ENCODE measurements around the gene UNC79.
"Not testable (repeated sequence)": the region's sequence is repeated elsewhere in the genome, so short reads cannot be mapped to it uniquely, and the experiment has no call there.

UNC79 gene

GRCh38 chr14:93430315-93431035 lies at the start of gene UNC79:
UNC79 (plus strand) TSS chr14:93430939; CDS start chr14:93431030, 91 bp downstream.
- peak; percentile 77 for DNase-seq (ENCODE audit: low spot score)

GRCh38 chr14:93381644-93382043 lies 49.1 kb upstream of the UNC79 start:
- DNase-seq (ENCODE audit: low spot score): no peak

GRCh38 chr14:93384256-93384655 lies 46.5 kb upstream of the UNC79 start:
- DNase-seq (ENCODE audit: low spot score): peak; percentile 82

- no peak for DNase-seq (ENCODE audit: low spot score)
Measured at GRCh38 chr14:93395231-93395630, 35.5 kb upstream of the UNC79 start.

GRCh38 chr14:93396456-93396855 lies 34.3 kb upstream of the UNC79 start:
- no peak for DNase-seq (ENCODE audit: low spot score)

- no peak for DNase-seq (ENCODE audit: low spot score)
Measured at GRCh38 chr14:93398491-93398890, 32.2 kb upstream of the UNC79 start.

- DNase-seq (ENCODE audit: low spot score): no peak
Measured at GRCh38 chr14:93402951-93403350, 27.8 kb upstream of the UNC79 start.

GRCh38 chr14:93410021-93410420 lies 20.7 kb upstream of the UNC79 start:
- no peak for DNase-seq (ENCODE audit: low spot score)

- no peak for DNase-seq (ENCODE audit: low spot score)
Measured at GRCh38 chr14:93410893-93411292, 19.8 kb upstream of the UNC79 start.

- DNase-seq (ENCODE audit: low spot score): not testable (repeated sequence)
Measured at GRCh38 chr14:93425136-93425535, 5.6 kb upstream of the UNC79 start.

- DNase-seq (ENCODE audit: low spot score): no peak
Measured at GRCh38 chr14:93426750-93427149, 4.0 kb upstream of the UNC79 start.

GRCh38 chr14:93431036-93431670 lies 414 bp downstream of the UNC79 start:
- peak; percentile 83 for DNase-seq (ENCODE audit: low spot score)

- DNase-seq (ENCODE audit: low spot score): no peak
Measured at GRCh38 chr14:93454224-93454623, 23.5 kb downstream of the UNC79 start.

GRCh38 chr14:93456356-93456755 lies 25.6 kb downstream of the UNC79 start:
- no peak for DNase-seq (ENCODE audit: low spot score)

- DNase-seq (ENCODE audit: low spot score): no peak
Measured at GRCh38 chr14:93458234-93458633, 27.5 kb downstream of the UNC79 start.

- no peak for DNase-seq (ENCODE audit: low spot score)
Measured at GRCh38 chr14:93462479-93462878, 31.7 kb downstream of the UNC79 start.

GRCh38 chr14:93464271-93464670 lies 33.5 kb downstream of the UNC79 start:
- DNase-seq (ENCODE audit: low spot score): no peak

GRCh38 chr14:93475471-93475870 lies 44.7 kb downstream of the UNC79 start:
- DNase-seq (ENCODE audit: low spot score): no peak

GRCh38 chr14:93476305-93476704 lies 45.6 kb downstream of the UNC79 start:
- no peak for DNase-seq (ENCODE audit: low spot score)

GRCh38 chr14:93479074-93479473 lies 48.3 kb downstream of the UNC79 start:
- DNase-seq (ENCODE audit: low spot score): not testable (repeated sequence)

GRCh38 chr14:93480867-93481266 lies 50.1 kb downstream of the UNC79 start:
- no peak for DNase-seq (ENCODE audit: low spot score)

- DNase-seq (ENCODE audit: low spot score): no peak
Measured at GRCh38 chr14:93481758-93482157, 51.0 kb downstream of the UNC79 start.

GRCh38 chr14:93490001-93490400 lies 59.3 kb downstream of the UNC79 start:
- DNase-seq (ENCODE audit: low spot score): no peak

GRCh38 chr14:93493054-93493453 lies 62.3 kb downstream of the UNC79 start:
- DNase-seq (ENCODE audit: low spot score): no peak

All from putamen (tissue), 1 donor.